Central memory CD4-positive, alpha-beta T cell (primary cell): Measurements from ENCODE around the gene SCIN.
"Not testable (repeated sequence)": the region's sequence is repeated elsewhere in the genome, so short reads cannot be mapped to it uniquely, and the experiment has no call there.

ENCODE experiments used
- DNase-seq: peaks from one replicate; pipeline ENCODE4 v3.0.0; 2022

The SCIN gene

DNA sequence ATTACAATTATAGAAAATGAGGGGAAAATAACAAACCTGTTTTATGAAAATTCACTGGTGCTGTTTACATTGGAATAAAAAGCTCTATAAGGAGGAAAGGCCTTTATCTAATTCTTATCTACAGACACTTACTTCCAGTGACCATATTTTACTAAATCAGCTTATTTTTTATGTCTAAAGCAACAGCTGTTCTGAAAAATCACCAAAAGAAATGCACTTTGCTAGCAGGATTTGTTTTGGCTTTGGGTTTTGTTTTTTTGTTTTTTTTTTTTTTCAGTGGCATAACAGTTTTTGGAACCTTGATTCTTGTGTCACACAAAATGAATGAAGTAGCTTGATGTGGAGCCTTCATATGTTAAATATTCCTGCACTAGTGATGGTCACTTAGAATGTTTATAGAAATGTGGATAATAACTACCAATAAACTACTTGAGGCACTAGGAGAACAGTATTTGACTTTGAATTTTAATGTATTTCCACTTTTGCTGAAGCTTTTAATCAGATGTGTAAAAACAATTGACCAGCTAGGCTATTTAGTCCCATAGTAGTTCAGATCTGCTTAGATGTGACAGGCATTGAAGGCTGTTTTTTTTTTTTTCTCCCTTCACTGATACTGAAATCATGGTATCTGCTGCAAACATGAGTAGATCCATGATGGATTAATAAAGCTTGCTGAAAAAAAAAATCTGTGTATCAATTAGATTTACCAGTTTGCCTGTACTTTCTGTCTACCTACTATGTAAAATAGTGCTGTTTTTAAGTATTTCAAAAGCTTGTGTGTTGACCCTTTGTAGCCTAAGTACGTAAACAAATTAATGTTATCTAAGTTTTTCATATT lies 119.7 kb downstream of the SCIN start:
- no peak for DNase-seq

DNA sequence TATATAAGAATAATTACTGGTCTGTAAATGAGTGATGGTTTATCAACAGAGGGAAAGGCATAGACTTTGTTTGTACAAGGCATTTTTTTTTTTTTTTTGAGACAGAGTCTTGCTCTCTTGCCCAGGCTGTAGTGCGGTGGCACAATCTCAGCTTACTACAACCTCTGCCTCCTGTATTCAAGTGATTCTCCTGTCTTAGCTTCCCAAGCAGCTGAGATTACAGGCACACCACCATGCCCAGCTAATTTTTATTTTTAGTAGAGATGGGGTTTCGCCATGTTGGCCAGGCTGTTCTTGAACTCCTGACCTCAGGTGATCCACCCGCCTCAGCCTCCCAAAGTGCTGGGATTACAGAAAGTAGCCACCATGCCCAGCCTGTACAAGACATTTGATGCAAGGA lies 120.9 kb downstream of the SCIN start:
- not testable (repeated sequence) for DNase-seq

DNA sequence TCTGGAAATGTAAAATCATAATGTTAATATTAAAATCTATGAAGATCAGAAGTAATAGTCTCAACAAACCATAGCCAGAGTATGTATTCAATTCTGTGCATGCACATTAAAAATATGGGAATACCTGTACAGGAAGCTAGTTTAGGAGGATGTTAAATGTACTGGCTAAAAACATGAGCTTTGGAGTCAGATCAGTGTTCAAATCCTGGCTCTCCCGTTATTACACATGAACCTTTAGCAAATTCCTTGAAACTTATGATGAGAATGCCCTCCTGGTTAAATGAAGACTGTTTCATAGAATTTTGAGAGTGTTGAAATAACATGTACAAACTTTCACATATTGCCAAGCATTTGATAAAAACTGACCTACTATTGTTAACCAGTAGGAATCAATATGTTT lies 121.5 kb downstream of the SCIN start:
- DNase-seq = no peak

DNA sequence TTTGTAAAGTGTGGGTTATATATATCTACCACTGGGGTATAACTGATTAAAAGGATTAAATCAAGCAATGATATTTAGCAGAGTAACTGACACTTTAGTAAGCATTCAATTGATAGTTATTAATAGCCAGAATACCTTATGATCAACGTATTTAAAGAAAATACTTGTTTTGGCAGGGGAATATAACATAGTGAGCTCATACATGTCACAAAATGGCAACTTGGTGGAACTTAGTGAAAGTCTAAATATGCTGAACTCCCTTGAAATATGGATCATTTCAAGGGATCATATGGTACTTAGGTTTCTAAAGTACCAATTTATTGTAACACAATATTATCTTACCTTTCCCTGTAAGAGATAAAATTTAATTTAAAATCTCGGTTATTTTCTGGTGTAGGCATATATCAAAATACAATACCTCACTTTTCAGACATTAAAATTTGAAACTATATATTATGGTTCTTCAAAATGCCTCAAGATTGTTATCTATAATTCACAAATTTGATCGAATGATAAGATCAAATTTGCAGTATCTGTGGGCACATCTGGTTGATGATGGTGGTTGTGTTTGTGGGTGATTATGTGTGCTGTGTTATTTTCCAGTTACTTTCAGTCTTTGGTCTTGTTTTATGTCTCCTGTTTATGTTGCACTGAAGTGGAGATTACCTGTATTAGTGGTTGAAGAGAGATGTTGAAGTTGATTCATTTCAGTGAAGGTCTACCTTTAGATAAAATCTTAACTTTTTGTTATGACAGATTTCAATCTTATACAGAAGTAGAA lies 122.1 kb downstream of the SCIN start:
- DNase-seq = no peak

DNA sequence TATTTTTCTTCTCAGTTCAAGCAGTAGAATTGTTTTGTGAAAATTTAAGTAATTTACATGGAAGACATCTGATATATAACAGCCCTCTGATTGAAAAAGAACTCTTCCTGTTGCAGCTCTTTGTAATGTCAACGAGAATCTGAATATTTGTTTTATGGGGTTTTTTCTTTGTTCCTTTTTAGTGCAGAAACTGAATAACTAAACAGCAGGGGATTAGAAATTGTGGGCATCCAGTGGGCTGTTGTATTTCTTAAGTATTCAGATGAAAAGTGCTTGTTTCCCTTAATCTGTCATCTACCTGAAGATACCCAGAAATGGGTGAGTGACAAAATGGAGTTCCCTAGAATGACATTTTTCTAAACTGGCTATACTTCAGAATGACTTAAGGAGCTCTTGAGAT lies 124.3 kb downstream of the SCIN start:
- DNase-seq = no peak

DNA sequence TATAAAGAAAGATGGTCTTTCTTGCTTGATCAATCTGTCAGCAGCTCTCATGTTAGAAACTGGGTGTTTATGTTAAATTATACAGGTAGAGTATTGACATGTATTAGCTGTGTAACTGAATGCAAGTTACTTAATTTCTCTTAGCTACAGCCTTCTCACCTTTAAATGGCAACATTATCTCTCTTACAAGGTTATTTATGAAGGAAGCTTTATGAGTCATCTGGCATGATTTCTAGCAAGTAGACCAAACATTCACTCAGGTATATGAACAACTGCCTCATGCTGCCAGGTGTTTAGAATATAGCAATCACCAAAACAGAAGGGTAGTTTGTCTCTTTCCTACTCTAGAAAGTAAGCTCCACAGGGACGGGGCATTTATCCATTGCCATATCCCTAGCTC lies 125.4 kb downstream of the SCIN start:
- no peak for DNase-seq

DNA sequence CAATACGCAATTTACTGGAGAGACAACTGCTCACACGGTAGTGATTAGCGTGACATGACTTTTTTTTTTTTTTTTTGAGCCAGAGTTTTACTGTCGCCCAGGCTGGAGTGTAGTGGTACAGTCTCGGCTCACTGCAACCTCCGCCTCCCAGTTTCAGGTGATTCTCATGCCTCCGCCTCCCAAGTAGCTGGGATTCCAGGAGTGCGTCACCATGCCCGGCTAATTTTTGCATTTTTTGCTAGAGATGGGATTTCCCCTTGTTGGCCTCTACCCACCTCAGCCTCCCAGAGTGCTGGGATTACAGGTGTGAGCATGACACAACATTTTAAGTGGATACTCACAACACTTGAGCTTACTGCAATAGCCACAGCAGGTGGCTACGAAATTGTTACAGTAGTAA lies 128.8 kb downstream of the SCIN start:
- no peak for DNase-seq

DNA sequence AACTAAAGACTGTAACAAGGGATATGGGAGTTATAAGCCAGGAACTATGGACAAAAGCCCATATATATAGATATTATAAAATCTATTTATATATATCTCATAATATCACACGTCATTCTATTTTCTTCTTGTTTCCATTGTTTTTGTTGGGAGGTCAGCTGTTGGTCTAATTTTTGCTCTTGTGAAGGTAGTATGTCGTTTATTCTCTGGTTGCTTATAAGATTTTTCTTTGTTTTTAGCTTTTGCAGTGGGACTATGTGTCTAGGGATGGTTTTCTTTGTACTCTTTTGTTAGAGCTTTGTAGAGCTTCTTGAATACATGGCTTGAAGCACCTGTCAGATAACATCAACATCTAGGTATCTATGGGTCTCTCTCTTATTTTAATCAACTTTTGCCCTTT lies 130.9 kb downstream of the SCIN start:
- no peak for DNase-seq

DNA sequence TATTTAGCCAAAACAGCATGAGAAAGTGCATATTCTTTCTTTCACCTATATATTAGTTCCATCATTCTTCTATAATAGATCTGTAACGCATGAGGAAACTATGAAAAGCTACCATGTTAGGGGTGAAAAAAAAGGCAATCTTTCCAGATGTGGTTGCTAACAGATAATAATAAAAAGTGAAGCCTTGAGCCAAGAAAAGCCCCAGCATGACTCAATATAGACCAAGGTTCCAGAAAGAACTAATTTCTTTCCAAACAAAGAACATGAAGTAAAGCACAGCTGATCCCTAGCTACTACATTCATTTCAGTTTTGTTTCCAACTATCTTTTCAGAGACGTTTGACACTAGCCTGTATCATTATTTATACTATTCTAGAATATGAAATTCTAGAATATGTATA lies 133.4 kb downstream of the SCIN start:
- DNase-seq = no peak

DNA sequence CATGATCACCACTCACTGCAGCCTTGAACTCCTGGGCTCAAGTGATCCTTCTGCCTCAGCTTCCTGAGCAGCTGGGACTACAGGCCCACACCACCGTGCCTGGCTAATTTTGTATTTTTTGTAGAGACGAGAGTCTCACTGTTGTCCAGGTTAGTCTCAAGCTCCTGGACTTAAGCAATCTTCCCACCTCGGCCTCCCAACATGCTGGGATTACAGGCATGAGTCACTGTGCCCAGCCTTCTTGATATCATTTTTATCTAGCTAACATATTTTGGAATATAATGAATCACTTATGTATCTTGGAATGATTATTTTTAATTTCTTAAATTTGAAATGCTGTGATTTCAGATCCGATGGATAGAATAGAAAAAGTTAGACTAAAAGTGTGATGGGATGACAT lies 135.4 kb downstream of the SCIN start:
- no peak for DNase-seq

DNA sequence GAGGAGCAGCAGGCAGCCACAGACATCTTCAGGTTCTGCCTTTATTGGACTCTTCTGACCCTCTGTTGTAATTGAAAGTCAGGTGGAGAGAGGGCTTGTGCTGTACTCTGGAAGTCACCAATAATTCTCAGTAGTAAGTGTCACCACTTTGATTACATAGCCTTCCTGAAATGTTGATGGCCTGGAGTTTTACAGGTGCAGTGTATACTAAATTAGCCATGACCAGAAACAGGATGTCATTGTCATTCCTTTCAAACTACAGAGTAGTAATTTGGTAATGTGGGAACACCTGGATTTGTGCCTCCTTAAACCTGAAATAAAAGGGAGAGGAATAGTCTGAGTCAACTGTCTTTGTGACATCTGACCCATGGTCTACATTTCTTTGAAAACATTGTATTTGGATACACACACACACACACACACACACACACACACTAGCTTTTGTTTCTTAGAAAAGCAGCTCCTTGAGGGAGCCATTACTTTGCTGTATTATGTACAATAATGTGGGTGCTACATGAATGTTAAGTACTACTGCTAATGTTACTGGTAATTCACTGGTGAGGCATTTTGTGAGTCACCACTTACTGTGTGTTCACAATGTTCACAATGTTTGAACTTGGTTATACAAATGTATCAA lies 136.5 kb downstream of the SCIN start:
- DNase-seq = no peak

DNA sequence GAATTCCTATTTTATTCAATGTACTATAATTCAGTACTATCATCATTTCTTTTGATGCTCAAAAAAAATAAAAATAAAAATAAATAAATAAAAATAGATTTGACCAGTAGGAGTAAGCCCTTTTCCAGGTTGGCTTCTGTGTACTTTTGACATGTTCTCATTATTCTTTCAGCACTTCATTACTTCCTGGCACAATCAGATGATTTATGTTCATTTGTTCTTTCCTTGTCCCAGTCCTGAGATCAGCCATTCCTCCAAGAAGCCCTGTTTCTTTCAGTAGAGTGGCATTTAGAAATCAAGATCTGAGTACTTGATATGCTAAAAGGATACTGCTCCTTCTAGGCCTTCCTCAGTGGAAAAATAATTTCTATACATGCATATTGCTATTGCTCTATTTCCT lies 137.8 kb downstream of the SCIN start:
- DNase-seq = no peak
